Measurements from ENCODE around the gene ILF3. TPM values are rescaled to one million over a fixed set of nuclear protein-coding genes. Genes with fewer than 3 reads are reported as not detected.

Gene ILF3
- total RNA-seq, 4 donors from 2014 or later, result 101 to 237 (median 120) TPM

GRCh38 chr19:10618846-10619245 is 35.3 kb upstream of the ILF3 start:
- ATAC-seq (ENCODE audit: low FRiP score) (no peak), DNase-seq (ENCODE audit: low spot score) (no peak)
- TF ChIP-seq, protein P1, sequence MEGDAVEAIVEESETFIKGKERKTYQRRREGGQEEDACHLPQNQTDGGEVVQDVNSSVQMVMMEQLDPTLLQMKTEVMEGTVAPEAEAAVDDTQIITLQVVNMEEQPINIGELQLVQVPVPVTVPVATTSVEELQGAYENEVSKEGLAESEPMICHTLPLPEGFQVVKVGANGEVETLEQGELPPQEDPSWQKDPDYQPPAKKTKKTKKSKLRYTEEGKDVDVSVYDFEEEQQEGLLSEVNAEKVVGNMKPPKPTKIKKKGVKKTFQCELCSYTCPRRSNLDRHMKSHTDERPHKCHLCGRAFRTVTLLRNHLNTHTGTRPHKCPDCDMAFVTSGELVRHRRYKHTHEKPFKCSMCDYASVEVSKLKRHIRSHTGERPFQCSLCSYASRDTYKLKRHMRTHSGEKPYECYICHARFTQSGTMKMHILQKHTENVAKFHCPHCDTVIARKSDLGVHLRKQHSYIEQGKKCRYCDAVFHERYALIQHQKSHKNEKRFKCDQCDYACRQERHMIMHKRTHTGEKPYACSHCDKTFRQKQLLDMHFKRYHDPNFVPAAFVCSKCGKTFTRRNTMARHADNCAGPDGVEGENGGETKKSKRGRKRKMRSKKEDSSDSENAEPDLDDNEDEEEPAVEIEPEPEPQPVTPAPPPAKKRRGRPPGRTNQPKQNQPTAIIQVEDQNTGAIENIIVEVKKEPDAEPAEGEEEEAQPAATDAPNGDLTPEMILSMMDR (IDR thresholded peaks at IDR 0.05), result no peak

DNA sequence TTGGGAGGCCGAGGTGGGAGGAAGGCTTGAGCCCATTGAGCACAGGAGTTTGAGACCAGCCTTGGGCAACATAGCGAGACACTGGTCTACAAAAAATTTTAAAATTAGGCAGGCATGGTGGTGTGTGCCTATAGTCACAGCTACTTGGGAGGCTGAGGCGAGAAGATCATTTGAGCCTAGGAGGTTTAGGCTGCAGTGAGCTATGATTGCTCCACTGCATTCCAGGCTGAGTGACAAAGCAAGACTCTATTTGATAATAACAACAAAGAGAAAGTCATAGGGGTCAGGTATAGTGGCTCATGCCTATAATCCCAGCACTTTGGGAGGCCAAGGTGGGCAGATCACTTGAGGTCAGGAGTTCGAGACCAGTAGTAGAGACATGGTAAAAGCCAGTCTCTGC is 33.4 kb upstream of the ILF3 start:
- no peak for DNase-seq (ENCODE audit: low spot score)
- no peak for ATAC-seq (ENCODE audit: low FRiP score)
- TF ChIP-seq, protein P1 (IDR thresholded peaks at IDR 0.05), result no peak

DNA sequence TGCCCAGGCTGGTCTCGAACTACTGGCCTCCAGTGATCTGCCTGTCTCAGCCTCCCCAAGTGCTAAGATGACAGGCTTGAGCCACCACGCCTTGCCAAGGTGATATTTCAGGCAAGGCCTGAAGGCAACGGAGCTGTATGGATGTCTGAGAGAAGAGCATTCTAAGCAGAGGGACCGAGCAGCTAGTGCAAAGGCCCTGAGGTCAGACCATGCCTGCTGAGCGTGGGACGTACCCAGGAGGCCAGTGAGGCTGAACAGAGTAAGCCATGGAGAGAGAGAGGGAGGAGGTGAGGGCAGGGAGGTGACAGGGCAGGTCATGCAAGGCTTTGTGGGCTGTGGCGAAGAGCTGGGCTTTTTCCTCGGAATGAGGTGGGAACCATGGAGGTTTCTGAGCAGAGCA is 32.2 kb upstream of the ILF3 start:
- no peak for ATAC-seq (ENCODE audit: low FRiP score)

DNA sequence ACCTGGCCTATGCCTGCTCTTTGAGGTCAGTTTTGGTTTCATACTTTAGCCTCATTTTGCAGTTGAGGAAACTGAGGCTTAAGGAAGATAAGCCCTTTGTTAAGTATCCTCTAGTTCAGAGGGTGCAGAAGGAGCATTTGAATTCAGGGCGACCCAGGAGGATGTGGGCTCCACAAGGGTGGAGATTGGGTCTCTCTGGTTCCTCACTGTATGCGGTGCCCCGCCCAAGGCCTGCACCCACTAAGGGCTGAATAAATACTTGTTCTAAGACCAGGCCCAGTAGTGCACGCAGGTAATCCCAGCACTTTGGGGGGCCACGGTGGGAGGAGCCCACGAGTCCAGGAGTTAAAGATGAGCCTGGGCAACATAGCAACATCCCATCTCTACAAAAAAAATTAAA is 29.6 kb upstream of the ILF3 start:
- ATAC-seq (ENCODE audit: low FRiP score) (no peak), DNase-seq (ENCODE audit: low spot score) (no peak)
- TF ChIP-seq, protein P1 (IDR thresholded peaks at IDR 0.05), result no peak

More for the DNA sequence above, 32.2 kb upstream of the ILF3 start:
- TF ChIP-seq, protein P1 (IDR thresholded peaks at IDR 0.05), result no peak
- DNase-seq (ENCODE audit: low spot score), result no peak

DNA sequence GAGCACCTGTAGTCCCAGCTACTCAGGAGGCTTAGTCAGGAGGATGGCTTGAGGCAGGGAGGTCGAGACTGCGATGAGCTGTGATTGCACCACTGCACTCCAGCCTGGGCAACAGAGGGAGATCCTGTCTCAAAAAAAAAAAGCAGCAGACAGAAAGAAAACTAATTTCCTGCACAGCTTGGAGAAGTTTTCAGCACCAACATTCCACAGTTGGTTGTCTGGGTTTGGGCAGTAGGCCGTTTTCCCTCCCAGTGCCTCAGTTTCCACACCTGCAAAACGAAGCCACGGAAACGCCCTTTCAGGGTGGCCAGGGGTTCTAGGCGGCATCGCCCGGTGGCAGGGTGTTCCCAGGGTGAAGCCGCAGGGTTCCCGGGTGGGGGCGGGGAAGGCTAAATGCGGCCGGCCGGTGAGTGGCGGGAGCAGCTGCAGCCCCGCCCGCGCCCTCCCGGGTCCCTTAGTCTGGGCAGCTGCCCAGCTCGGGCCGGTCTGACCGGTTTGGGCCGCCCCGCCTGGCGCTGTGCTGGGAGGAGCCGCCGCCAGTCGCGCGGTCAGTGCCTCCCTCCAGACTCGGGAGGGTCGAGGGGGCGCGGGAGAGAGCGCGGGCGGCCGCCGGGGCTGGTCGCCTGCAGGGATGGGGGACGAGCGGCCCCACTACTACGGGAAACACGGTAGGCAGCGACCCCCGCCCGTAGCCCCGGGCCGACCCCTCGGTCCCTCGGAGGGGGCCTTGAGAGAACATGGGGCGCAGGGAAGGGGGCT is 29.0 kb upstream of the ILF3 start, which contains the start of gene SLC44A2:
TSS of gene SLC44A2 (plus strand) at position 551 of the 759 bp plus-strand sequence. CDS start at position 632, 81 bp downstream.
- no peak for DNase-seq (ENCODE audit: low spot score)
- peak; percentile 83 for ATAC-seq (ENCODE audit: low FRiP score)
- TF ChIP-seq, protein P1 (IDR thresholded peaks at IDR 0.05), result no peak

DNA sequence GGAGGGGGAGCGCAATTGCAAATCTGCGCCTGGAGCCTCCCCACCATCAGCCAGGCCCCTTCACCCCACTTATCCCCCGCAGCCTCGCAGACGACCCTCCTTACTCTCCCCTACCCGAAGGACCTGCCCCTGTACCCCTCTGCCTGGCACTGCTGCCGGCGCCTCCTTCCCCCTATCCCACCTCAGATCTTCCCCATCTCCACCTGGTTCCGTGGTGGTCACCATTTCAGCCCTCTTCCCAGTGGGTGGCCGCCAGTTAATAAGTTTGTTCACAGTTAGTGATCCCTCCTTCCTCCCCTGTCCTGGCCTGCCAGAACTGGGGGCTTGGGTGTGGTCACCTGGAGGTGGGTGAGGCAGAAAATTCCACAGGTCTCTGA is 28.4 kb upstream of the ILF3 start:
- TF ChIP-seq, protein P1 (IDR thresholded peaks at IDR 0.05), result no peak
- DNase-seq (ENCODE audit: low spot score) (no peak), ATAC-seq (ENCODE audit: low FRiP score) (no peak)

- TF ChIP-seq, protein P1 (IDR thresholded peaks at IDR 0.05), result no peak
- ATAC-seq (ENCODE audit: low FRiP score) (no peak), DNase-seq (ENCODE audit: low spot score) (no peak)
These were observed 22.3 kb upstream of the ILF3 start for GRCh38 chr19:10631874-10632273.

Data from omental fat pad (tissue), 4 donors.